A172 (cell line): ENCODE measurements around the gene CSRP1. TPM values are rescaled to one million over a fixed set of nuclear protein-coding genes. Genes with fewer than 3 reads are reported as not detected.
A peak's percentile ranks its signal among the peaks of the same experiment; 100 is the strongest.
"Not testable (repeated sequence)": the region's sequence is repeated elsewhere in the genome, so short reads cannot be mapped to it uniquely, and the experiment has no call there.

Source experiments
- DNase-seq: peaks from one replicate; pipeline ENCODE4 v3.0.0-alpha.2; 2015; ENCODE audit warnings: low spot score
- total RNA-seq: library from RNA; depleted of rRNA; stranded (reverse); fragments of >200 nt; shearing (Covaris generic); gene quantifications from 2 replicates; pipeline ENCODE4 v1.2.3, GENCODE V29; 2014; rRNA removed

CSRP1 gene
- total RNA-seq, result 573 and 611 TPM in 2 replicates

DNA sequence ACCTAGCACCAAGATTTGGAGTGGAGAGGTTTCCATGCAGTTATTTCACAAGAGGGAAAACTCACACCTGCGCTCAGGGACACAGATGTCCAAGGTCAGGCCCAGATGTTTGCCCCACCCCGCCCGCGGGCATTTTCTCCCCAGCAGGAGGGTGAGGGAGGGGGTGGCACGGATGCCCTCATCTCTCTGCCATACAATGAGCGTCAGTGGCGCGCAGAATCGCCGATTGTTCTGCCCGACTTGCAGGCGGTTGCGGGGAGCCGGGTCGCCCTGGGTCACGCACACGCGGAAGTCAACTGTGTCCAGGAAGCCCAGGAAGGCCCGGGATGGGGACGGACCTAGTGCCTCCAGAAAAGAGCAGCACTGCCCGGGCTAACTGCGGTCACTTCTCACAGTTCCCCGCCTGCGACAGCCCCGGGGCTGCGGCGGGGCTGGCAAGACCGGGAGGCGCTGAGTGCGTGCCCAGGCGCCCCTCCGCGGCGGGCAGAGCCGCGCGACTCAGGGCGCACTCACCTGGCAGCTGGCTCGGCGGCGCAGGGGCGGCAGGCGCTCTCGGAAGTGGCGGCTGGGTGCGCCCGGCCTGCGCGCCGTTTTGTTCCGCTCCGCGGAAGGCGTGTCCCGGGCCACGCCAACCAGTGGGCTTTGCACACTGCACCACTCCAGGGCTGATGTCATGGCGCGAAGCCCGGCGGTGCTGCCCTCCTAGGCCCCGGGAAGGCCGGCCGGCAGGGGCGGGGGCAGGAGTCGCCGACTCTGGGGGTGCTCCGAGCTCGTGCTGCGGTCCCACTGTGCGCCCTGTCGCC lies at the start of gene CSRP1:
CSRP1 (minus strand) TSS at position 567 of the 803 bp plus-strand sequence. CDS start 10,820 bp downstream, outside the sequence.
- peak; percentile 74 for DNase-seq

DNA sequence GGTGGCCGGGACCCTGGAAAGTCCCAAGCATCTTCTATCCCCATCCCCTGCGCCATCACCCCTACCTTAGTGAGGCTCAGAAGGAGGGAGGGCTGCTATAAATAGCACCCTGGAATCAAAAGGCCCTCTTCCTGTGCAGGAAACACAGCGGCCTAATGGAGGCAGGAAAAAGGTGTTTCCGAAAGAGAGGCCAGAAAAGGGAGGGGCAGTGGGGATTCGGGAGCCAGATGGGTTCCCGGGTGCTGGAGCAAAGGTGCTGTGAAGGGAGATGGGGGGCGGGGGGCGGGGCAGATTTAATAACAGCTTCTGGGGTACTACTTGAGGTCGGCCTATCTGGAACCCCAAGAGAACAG lies 48.6 kb upstream of the CSRP1 start:
- DNase-seq, result peak; percentile 29

DNA sequence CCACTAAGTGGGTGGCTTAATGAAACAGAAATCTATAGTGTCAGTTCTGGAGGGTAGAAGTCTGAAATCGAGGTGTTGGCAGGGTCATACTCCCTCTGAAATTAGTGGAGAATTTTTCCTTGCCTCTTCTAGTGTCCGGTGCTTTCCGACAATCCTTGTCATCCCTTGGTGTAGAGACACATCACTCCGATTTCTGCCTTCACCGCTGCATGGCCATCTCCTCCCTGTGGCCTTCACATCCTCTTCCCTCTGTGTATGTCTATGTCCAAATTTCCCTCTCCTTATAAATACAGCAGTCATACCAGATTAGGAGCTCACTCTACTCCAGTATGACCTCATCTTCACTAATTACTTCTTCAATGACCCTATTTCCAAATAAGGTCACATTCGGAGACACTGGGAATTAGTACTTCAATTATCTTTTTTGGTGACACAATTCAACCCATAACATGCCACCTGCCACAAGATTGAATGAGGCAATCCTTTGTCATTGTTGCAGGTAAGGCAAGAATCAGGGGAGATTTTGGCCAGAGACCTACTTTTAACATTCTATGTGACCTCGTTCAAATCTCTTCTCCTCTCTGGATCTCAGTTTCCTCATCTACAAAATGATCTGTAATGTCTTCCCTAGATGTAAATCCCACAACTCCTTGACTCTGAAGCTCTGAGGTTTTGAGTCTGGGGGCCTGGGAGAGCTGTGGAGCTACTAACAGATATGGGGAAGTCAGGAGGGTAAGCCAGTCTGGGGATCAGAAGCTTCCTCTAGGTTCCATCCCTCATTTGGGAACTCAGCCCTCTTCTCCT lies 48.1 kb upstream of the CSRP1 start:
- DNase-seq, result no peak

DNA sequence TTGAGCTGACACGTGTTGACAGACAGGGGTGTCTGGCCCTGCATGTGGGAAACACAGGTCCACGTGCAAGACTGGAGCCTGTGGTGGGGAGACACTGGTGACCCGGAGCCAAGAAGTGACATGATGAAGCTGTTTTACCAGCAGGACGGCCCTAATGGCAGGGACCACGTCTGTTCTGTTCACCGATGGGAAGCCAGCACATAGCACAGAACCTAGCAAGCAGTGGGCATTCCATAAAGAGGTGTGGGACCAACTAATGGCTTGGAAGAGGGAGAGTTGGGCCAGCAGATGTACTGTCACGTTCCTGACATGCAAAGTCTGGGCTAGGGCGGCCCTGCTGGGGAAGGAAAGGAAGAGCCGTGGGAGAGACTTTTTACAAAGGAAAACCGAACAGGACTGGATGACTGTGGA lies 47.3 kb upstream of the CSRP1 start:
- no peak for DNase-seq

DNA sequence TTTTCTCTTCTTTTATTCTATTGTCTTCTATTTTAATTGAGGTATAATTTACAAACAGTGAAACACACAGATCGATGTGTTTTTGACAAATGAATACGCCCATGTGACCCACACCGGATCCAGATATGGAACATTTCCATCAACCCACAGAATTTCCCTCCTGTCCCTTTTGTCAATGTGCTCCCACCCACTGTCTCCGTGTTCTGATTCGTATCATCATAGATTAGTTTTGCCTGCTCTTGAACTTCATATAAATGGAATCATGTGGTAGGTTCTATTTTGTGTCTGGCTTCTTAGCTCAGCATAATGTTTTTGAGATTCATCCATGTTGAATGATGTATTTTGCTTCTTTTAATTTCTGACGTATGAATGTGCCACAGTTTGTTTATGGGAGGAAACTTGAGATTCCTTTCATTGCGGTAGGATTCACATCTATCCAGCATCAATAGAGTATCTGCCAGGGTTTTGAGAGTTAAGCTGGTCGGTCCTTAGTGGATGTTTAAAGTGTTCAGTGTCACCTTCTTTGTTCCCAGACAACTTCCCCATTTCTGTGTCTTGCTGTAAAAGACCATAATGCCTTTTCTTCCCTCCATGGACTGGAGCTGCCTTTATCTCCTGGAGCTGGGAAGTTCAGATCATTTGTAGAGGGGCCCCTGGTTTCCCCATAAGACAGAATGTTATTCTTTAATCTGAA lies 46.7 kb upstream of the CSRP1 start:
- no peak for DNase-seq

DNA sequence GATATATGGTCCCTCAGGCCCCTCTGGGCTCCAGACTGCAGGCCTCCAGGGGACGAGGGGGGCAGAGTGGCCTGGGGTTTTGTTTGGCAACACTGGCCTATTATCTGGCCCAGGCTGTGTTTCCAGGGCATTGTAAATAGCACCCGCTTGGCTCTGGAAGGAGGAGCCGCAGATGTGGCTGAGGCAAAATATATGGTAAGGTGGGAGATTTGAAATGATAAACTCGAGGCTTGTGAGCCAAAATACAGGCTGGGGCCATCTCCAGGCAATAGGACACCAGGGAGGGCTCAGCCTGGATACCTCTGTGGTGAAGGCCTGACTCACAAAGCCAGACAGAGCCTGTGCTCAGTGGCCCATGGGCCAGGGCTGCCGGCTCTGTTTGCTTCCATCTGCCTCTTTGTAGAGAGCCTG lies 46.0 kb upstream of the CSRP1 start:
- DNase-seq, result peak; percentile 57

DNA sequence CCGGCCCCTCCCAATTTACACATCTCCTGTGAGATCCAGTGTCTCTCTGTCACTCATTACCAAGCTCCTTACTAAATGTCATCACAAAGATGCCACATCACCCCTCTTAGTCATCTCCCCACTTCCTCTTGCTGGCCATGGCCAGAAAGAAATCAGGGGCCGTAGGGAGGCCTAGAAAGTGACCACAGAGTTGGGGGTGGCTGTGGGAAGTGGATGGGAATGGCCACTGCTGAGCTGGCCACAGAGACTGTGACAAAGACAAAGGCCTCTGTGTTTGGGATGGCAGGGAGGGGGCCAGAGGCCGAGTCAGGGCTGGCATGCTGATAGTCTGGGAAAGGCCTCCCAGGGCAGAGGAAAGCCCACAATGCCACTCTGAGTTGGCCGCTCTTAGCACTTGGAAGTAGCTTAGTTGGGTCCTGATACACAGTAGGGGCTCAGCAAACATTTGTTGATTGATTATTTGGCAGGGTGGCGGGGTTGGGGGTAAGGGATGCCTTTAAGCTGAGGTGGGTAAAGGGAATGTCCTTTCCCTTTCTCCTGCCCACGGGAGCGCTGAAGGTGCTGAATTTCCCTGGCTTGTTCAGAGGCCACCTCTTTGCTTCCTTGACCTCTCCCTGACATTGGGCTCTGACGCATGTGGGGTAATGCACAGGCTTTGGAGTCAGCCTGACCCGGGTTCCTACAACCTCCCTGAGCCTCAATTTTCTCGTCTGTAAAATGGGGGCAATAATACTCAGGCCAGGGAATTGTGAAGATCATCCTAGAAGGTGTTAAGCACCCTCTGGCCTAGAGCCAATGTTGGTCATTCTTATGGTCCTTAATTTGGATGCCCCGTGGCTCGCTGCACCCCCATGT lies 45.2 kb upstream of the CSRP1 start:
- peak; percentile 99 for DNase-seq

DNA sequence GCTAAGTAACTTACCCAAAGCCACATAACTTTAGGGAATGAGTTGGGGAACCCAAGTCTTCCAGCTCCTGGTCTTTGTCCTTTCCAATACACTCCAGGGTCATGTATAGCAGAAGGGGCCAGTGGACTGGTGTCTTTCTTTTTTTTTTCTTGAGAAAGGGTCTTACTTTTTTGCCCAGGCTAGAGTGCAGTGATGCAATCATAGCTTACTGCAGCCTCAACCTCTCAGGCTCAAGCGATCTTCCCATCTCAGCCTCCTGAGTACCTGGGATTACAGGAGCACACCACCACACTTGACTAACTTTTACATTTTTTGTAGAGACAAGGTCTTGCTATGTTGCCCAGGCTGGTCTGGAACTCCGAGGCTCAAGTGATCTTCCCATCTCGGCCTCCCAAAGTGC lies 44.2 kb upstream of the CSRP1 start:
- no peak for DNase-seq

DNA sequence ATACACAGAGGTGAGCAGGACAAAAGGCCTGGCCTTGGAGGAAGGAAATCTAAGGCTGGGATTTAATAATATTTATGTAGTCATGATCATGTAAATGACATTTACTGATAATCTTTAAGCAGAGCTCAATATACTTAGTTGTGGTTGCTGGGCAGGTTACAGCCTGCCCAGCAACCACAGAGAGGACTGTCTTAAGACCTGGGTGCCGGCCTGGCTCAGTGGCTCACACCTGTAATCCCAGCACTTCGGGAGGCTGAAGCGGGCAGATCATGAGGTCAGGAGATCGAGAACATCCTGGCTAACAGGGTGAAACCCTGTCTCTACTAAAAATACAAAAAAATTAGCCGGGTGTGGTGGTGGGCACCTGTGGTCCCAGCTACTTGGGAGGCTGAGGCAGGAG lies 42.6 kb upstream of the CSRP1 start:
- DNase-seq, result not testable (repeated sequence)

DNA sequence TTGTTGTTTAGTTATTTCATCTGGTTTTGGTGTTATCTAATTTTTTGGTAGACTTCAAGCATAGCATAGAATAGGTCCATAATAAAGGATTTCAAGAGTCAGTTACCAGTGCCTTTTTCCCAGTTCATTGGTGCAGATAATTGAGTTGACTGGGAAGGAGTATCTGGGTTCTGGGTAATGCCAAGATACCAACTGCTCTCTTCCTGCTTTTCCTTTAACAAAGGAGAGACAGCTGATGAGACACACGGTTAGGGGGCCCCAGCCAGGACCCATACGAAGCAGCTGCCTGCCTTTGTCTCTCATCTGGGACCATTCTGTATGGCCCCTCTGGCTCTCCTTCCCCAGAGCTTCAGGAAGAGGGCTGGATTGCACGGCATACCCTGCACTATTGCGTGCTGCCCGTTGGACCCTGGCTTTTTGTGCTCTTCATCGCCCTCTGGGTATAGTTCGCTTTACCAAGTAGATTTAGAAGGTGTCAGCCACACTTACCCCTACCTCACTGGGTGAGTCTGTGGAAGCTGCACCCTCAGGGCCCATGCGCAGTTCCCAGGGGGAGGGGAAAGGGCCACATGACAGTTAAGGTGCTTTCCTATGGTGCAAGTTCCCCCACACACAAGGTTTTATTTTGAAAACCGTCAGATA lies 39.0 kb upstream of the CSRP1 start:
- DNase-seq, result no peak

DNA sequence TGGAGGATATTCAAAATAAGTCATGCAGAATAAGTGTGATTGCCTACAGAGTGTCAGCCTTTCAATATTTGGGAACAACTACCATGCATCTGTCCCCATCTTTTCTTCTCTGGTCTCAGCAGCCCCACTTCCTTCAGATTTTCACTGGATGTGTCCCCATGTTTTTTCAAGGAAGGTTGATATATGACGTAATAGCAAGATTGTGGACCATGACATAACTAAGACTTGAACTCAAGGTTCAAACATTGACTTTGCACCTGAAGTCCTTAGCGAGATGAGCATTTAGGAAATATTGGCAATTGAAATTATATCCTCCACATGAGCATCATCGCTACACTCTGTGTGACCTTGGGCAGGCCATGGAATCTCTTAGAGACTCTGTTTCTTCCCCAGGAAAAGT lies 37.8 kb upstream of the CSRP1 start:
- no peak for DNase-seq

DNA sequence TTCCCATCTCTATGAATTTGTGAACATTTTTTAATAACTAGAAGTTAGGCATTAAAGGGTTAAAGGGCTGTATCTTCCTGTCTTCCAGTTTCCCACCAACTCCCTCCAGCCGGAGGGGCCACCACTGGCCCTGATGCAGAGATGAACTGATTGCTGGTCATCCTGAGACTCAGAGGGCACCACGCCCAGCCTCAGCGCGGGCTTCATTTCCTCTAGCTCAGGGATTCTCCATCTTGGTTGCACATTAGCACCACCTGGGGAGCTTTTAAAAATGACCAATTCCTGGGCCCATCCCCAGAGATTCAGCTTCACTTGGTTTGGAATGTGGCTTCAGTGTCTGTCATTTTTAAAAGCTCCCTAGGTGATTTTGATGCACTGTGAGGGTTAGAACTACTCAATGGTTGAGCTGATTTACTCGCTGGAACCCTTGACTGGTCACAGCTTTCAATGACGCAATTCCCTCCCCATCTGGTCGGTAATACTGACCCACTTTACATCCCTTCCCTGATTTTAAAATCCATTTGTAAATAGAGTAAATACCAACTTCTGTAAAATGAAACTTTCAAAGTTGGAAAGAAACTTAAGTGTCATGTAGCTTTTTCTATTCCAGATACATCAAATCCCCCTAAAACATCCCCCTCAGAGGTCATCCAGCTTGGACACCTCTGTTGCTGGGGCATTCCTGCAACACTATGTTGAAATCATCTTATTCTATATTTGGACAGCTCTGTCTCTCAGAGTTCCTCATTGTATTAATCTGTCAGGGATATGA lies 37.1 kb upstream of the CSRP1 start:
- peak; percentile 87 for DNase-seq

DNA sequence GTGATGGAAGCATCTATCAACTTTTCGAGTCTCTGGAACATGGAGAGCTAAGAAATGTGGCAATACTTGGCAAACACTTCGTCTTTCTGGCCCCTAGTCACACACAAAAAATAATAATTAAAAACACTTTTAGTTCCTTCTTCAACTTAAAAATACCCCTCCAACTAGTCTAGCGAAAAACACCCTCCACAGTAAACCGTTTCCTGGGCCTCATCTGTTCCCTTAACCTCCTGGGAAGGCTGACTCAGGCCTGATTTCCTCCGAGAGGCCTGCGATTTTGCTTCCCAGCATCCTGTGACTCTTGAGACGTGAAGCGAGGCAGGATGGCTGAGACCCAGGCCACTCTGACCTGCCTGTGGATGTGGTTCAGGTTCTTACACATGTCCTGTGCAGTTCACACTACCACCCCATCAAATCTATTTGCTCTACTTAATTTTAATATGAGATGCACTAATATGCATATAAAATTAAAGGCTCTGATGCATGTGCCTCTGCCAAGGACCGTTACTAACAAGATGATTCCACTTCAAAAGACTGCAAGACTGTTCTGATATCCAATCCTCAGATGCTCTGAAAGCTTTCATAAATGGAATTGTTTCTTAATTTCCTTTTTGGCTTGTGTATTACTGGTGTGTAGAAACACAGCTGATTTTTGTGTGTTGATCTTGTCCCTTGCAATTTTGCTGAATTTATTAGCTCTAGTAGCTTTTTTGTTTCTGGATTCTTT lies 35.5 kb upstream of the CSRP1 start:
- DNase-seq, result peak; percentile 76

DNA sequence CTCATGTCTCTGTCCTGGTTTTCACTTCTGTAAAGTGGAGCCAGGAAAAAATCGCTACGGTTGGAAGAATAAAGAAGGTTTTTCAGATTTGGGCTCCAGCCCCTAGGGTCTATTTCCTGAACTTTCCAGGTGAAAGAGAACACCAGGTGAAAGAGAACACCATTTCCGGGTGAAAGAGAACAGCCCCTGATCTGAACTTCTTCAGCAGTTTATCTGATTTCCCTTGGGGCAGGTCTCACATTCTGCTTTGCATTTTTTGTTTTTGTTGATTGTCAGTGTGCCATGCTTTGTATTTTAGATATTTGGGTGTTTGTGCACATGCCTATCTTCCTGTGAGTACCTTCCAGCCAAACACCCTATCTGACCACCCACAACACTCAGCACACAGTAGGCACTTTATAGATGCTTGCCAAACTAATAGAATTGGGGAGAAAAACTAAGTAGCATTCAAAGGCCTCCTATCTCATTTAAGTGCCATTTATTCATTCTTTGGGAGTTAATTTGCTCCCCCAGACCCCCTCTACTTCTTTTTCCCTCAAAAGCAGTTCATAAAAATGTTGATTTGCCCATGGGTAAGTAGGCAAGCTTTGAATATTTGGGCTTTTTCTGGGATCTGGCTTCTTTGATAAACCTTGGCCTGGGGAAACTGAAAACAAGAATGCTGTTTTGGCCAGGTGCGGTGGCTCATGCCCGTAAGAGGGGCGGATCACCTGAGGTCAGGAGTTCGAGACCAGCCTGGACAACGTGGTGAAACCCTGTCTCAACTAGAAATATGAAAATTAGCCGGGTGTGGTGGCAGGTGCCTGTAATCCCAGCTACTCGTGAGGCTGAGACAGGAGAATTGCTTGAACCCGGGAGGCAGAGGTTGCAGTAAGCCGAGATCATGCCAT lies 34.2 kb upstream of the CSRP1 start:
- DNase-seq, result no peak

DNA sequence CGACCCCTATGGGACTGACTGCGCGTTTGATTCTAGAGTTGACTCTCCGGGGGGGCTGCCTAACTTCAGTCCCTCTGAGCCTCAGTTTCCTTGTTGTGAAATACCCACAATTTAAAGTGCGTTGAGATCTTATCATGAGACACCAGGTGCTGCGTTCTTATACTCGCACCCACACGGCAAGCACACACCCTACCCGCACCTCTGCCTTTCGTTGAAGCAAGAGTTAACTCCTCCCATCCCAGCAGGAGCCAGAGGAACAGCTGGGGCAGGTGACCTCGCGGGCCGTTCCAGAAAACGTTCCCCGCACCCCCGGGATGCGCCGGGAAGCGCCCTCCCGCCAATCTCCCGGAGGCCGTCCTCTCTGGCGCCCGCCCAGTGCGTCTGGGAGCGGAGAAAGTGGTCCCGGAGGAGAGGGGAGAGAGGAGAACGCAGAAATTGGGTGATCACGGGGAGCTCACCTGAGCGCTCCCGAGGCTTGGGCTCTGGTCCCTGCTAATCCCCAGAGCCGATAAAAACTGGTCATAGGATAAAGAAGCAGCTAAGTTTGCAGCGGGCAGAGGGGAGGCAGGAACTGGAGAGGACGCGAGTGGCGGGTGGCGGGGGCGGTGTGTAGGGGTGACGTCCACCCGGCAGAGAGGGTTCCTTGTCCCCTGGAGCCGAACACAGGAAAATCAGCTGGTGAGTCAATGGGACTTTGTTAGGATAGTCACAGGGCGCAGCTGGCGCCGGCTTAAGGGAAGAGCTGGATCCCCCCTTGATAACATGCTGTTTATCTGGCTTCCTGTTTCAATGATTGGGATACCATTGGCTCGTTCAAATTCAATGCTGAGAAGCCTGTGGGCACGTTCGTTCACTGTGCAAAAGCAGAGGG lies 32.9 kb upstream of the CSRP1 start:
- peak; percentile 83 for DNase-seq

DNA sequence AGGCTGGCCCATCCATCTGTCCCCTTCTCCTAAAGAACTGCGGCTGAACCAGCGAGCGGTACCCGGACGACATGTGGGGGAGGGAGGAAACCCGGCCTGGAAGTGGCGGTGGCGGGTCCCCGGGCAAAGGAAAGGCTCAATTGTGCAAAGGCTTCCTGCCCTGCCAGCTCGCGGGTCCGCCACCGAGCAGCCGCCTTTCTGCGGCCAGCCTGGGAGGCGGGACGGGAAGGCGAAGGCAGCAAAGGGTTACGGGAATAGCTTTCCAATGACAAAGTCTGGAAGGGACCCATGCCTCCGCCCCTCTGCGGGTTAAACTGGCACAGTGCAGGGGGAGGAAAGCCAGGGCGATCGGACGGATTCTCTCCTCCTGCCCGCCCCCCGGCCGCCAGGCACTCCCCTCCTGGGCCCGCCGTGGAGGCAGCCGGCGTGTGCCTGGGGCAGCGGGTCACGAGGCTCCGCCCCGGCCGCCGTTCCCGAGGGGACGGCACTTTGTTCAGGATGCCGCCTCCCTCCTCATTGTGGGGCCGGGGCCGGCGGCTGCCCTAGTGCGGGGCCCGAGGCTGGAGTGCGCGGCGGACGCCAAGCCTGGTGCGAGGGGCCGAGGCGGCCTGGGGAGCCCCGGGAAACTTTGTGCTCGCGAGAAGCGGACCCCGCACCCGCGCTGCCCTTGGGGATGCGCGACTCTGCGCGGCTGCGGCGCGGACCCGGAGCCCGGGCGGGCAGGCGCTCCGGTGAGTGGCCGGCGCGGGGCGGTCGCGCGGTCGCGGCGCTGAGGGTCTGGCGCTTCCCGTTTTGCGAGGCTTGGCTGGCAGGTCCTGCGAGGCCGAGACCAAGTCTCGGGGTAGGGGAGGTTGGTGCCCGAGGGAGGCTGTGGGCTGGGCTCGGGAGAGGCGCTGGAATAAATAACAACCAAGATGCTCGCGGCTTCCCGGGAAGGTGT lies 32.0 kb upstream of the CSRP1 start, which contains the start of gene NAV1:
NAV1 (plus strand) TSS at position 516 of the 940 bp plus-strand sequence. CDS start 83,758 bp downstream, outside the sequence.
- DNase-seq, result peak; percentile 95
